Mucosa of rectum (tissue), 2 donors: ENCODE results near the gene PLEKHD1.
A peak's percentile ranks its signal among the peaks of the same experiment; 100 is the strongest.

Experiments
- H3K27ac ChIP-seq, 2 donors: one replicate each; pipeline ENCODE4 v1.7.0; 2013; ENCODE audit warnings: inconsistent platforms in 2 of 2, low read depth in 2 of 2, low read length in 2 of 2
- H3K27me3 ChIP-seq, 2 donors: one replicate each; pipeline ENCODE4 v1.7.0; 2013; ENCODE audit warnings: low read length in 2 of 2; ENCODE audit not compliant: control insufficient read depth in 2 of 2, insufficient read depth in 2 of 2
- H3K36me3 ChIP-seq, 2 donors: one replicate each; pipeline ENCODE4 v1.7.0; 2013; ENCODE audit warnings: low read length in 2 of 2; ENCODE audit not compliant: control insufficient read depth in 2 of 2, insufficient read depth in 2 of 2
- H3K4me1 ChIP-seq, 2 donors: one replicate each; pipeline ENCODE4 v1.7.0; 2013; ENCODE audit warnings: low read length in 2 of 2, mild to moderate bottlenecking in 1 of 2; ENCODE audit not compliant: control insufficient read depth in 2 of 2, insufficient read depth in 2 of 2
- H3K4me3 ChIP-seq, 2 donors: one replicate each; pipeline ENCODE4 v1.7.0; 2013; ENCODE audit warnings: low read length in 2 of 2
- H3K9ac ChIP-seq, 2 donors: one replicate each; pipeline ENCODE4 v1.7.0; 2013; ENCODE audit warnings: low read length in 2 of 2, low read depth in 1 of 2, mild to moderate bottlenecking in 1 of 2
- H3K9me3 ChIP-seq, 2 donors: one replicate each; pipeline ENCODE4 v1.7.0; 2013; ENCODE audit warnings: low read length in 2 of 2; ENCODE audit not compliant: control insufficient read depth in 2 of 2
- donor health status: healthy.
- donor health status: Normal muscosa, but diverticular disease.

The PLEKHD1 gene

DNA sequence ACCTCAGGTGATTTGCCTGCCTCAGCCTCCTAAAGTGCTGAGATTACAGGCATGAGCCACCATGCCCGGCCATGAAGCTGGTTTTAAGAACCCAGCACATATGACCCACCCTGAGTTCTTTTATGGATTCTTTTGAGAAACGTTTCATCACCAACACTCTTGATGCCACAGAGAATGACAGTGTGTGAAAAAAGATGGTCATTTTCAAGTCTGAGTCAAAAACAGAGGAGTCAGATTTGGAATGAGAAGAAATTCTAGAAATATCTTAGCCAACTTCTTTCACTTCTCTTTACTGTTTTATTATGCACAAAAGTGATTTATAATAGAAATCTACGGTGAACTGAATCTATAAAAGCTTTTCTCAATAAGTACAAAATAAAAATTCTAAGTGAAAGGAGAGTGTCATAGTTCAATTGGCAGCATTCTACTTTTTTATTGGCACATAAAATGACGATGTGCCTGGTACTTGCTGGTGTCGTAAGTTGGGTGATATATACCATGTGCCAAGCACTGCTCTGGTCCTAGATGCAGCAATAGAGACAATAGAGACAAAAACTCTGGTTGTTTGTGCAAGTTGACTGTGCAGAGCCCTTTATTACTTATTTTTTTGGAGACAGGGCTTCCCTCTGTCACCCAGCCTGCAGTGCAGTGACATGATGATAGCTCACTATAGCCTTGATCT is 56.3 kb downstream of the PLEKHD1 start:
- Histone ChIP-seq H3K4me1 (peaks cover 0 to 2% of the 10 kb centered on the region in 2 donors), H3K9me3 (no peaks in the 10 kb centered on the region), H3K27me3 (no peaks in the 10 kb centered on the region), H3K4me3 (no peak overlapping the region), H3K27ac (peak overlapping the region in 1 of 2 donors; percentile 23), H3K36me3 (no peaks in the 10 kb centered on the region), H3K9ac (no peak overlapping the region)

DNA sequence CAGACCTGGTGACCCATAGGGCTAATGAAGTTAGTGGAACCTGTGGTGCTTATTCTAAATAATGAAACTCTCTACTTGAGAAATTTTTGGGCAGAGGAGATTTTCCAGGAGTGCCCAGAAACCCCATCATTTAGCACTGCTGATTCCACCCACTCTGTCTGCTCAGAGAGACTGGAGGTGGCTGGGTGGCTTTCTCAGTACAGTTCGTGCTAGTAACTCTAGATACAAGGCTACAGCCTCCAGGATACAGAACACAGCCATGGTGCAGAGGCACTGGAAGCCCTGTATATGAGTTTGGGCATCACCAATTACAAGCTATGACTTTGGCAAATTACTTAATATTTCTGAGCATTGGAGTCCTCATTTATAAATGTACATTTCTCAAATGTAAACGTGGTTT is 57.8 kb downstream of the PLEKHD1 start:
- H3K36me3 ChIP-seq, result no peaks in the 10 kb centered on the region
- no peaks in the 10 kb centered on the region for H3K27me3 ChIP-seq
- no peaks in the 10 kb centered on the region for H3K9me3 ChIP-seq
- H3K4me1 ChIP-seq, result peaks cover 0 to 2% of the 10 kb centered on the region in 2 donors
- no peak overlapping the region for H3K4me3 ChIP-seq
- H3K9ac ChIP-seq, result no peak overlapping the region
- H3K27ac ChIP-seq, result no peak overlapping the region

DNA sequence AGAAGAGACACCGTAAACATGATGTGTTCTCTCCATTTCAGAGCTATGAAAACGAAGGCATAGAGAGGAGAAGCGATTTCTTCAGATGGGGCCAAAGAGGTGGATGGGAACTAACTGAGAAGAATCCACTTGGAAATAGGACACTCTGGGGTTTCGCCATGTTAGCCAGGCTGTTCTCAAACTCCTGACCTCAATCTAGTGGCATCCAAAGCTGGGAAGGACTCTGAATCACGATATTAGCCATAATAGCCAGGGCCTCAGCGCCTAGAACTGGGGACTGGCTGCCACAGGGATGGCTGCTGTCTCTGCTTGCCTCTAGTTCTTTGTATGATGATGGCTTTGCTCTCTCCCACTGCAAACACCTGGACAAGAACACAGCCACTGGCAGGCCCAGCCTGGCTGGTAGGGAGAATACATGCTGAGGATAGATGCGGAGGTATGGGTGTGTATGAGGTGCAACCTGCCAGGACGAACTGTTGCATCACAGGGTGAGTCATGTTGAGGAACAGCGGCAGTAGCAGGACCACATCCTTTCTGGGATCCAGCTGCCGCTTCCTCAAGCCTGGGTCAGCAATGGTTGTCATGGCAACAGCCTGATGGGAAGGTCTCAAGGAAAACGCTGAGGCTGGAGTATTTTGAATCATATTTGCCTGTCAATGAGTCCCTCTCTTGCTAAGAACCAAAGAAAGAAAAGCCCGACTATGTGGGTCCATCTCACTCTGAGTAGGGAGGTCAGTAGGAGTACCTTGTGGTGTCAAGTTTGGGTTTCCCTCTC is 59.0 kb downstream of the PLEKHD1 start:
- H3K9me3 ChIP-seq, result no peaks in the 10 kb centered on the region
- H3K27ac ChIP-seq, result no peak overlapping the region
- H3K4me1 ChIP-seq, result peaks cover 0 to 2% of the 10 kb centered on the region in 2 donors
- H3K9ac ChIP-seq, result no peak overlapping the region
- no peaks in the 10 kb centered on the region for H3K36me3 ChIP-seq
- H3K27me3 ChIP-seq, result peaks cover 0 to 3% of the 10 kb centered on the region in 2 donors
- H3K4me3 ChIP-seq, result no peak overlapping the region

DNA sequence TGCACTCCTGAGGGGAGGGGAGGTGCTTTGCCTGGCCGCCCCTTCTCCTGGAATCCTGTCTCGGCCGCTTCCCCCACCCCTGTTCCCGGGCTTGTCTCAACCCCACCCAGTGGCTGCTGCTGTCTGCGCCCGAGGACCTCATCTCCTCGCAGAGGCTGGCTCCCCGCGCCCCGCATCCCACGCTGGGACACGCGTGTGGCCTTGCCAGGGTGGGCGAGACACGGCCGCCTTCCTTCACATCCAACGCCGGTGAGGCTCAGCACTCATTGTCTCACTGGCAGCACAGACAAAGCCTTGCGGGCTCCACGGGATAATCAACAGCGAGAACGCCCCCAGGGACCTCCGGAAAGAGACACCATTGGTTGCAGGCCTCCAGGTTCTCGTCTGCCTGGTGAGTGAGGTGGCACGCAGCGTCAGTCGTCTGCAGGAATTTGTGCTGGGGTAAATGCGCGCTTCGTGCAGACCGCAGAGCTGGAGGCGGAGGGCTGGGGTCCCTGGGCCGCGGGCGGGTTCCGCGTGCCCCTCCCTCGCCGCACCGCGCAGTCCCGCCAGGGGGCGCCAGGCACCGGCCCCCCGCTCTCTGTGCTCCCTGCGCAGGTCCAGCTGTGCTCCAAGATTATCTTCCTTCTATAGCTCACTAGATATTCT is 63.3 kb downstream of the PLEKHD1 start:
- no peaks in the 10 kb centered on the region for H3K36me3 ChIP-seq
- no peaks in the 10 kb centered on the region for H3K4me1 ChIP-seq
- H3K9ac ChIP-seq, result no peak overlapping the region
- H3K9me3 ChIP-seq, result no peaks in the 10 kb centered on the region
- H3K27ac ChIP-seq, result no peak overlapping the region
- H3K27me3 ChIP-seq, result peaks cover 0 to 13% of the 10 kb centered on the region in 2 donors
- no peak overlapping the region for H3K4me3 ChIP-seq

DNA sequence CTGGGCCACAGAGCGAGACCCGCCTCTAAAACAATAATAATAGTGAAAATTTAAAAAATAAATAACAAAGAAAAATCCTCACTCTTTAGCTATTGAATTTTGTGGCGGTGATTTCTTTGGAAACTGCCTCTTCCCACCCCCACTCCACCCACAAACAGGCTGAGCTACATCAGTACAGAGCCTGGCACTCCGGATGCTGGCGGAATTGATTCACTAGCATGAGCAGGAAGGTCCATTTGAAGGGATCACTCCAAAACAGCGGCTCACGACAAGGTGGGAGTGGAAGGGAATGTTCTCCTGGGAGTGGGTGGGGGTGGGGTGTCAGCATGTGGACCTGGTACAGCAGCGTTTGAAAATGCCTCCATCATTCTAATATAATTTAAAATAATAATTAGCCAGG is 64.0 kb downstream of the PLEKHD1 start:
- Histone ChIP-seq H3K9ac (no peak overlapping the region), H3K27ac (no peak overlapping the region), H3K36me3 (no peaks in the 10 kb centered on the region), H3K27me3 (peaks cover 0 to 13% of the 10 kb centered on the region in 2 donors), H3K4me3 (no peak overlapping the region), H3K4me1 (no peaks in the 10 kb centered on the region), H3K9me3 (no peaks in the 10 kb centered on the region)

DNA sequence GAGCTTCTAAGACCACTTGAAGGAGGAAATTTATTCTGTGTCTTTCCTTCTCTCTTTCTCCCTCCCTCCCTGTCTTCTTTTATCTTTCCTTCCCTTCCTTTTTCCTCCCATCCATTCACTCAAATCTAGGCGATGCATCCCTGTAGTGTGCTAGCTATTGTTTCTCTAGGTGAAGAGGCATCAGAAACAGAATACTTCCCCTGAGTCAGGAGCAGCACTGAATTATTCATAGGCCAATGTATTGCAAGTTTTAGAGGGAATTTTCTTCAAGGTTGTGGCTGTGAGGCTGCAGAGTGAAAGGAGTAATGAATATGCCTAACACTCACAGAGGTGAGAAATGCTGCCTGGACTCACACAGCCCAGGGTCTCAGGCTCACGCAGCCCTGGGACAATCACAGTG is 67.0 kb downstream of the PLEKHD1 start:
- Histone ChIP-seq H3K27me3 (peaks cover 0 to 13% of the 10 kb centered on the region in 2 donors), H3K27ac (no peak overlapping the region), H3K4me1 (no peaks in the 10 kb centered on the region), H3K9ac (no peak overlapping the region), H3K4me3 (no peak overlapping the region), H3K9me3 (no peaks in the 10 kb centered on the region), H3K36me3 (no peaks in the 10 kb centered on the region)

DNA sequence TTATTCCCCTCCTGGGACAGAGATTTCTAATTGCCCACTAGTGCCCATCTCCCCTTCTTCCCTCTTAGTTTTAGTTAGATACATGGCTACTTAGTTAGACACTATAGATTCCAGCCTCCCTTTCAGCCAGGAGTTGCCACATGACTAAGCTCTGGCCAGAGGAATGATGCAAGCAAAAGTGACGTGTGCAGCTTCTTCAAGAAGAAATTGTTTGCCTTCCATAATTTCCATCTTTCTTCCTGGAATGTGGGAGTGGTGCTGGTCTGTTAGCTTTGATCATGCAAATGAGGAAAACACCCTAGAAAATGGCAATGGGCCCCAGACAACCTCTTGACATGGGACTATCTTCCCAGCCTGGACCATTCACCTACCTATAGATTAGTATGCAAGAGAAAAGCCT is 68.7 kb downstream of the PLEKHD1 start:
- peaks cover 0 to 9% of the 10 kb centered on the region in 2 donors for H3K27me3 ChIP-seq
- no peaks in the 10 kb centered on the region for H3K9me3 ChIP-seq
- H3K36me3 ChIP-seq, result no peaks in the 10 kb centered on the region
- no peak overlapping the region for H3K9ac ChIP-seq
- H3K4me3 ChIP-seq, result no peak overlapping the region
- H3K27ac ChIP-seq, result no peak overlapping the region
- H3K4me1 ChIP-seq, result no peaks in the 10 kb centered on the region

DNA sequence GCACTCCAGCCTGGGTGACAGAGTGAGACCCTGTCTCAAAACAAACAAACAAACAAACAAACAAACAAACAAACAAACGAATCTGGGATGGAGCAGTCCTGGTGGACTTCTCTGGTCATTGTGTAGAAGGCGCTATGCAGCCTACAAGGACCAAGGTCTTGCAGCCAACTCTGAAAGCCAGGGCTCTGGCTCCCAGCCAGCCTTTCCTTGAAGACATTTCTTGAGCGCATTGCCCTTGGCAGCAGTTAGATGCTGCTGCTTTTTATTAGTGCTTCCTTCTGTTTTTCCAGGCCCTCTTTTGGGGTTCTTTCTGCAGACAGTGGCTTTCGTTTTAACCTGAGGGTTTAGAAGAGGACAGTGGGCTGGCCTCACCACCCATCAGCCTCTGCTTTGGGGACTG is 70.0 kb downstream of the PLEKHD1 start:
- no peak overlapping the region for H3K27ac ChIP-seq
- H3K4me3 ChIP-seq, result no peak overlapping the region
- H3K36me3 ChIP-seq, result no peaks in the 10 kb centered on the region
- H3K9me3 ChIP-seq, result no peaks in the 10 kb centered on the region
- peaks cover 0 to 6% of the 10 kb centered on the region in 2 donors for H3K27me3 ChIP-seq
- no peaks in the 10 kb centered on the region for H3K4me1 ChIP-seq
- H3K9ac ChIP-seq, result no peak overlapping the region

DNA sequence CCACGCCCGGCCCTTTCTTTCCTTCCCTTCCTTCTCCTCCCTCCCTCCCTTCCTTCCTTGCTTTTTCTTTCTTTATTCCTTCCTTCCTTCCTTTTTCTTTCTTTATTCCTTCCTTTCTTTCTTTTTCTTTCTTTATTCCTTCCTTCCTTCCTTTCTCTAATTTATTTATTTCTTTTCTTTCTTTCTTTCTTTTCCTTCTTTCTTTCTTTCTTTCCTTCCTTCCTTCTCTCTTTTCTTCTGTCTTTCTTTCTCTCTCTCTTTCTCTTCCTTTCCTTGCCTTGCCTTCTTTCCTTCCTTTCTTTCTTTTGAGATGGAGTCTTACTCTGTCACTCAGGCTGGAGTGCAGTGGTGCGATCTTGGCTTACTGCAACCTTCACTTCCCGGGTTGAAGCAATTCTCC is 74.2 kb downstream of the PLEKHD1 start:
- Histone ChIP-seq H3K4me1 (no peaks in the 10 kb centered on the region), H3K27me3 (peaks cover 10 to 11% of the 10 kb centered on the region in 2 donors), H3K9ac (no peak overlapping the region), H3K9me3 (no peaks in the 10 kb centered on the region), H3K27ac (no peak overlapping the region), H3K36me3 (no peaks in the 10 kb centered on the region), H3K4me3 (no peak overlapping the region)

DNA sequence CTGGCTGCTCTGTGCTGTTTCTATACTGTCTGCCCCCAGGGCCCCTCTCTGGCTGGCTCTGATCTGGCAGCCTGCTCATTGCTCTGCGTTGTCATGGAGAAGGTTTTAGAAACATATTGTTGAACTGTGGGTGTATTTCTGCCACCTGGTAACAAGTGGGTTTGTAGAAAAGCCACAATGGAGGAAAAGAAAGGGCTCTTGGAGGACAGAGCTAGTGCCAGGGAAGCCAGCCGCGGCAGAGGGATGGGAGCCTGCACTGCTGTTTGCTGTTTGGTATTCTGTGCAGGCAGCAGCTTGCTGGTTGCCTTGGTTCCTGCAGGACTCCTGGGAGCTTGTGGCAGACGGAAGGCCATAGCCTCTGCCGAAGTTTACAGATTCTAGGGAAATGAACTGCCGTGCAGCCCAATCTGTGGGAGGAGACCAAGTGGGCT is 75.1 kb downstream of the PLEKHD1 start:
- no peak overlapping the region for H3K9ac ChIP-seq
- no peaks in the 10 kb centered on the region for H3K4me1 ChIP-seq
- H3K36me3 ChIP-seq, result no peaks in the 10 kb centered on the region
- H3K9me3 ChIP-seq, result no peaks in the 10 kb centered on the region
- no peak overlapping the region for H3K27ac ChIP-seq
- no peak overlapping the region for H3K4me3 ChIP-seq
- peaks cover 14 to 17% of the 10 kb centered on the region in 2 donors for H3K27me3 ChIP-seq
